CD14-positive monocyte (primary cell): ENCODE results near the gene RELN. TPM values are rescaled to one million over a fixed set of nuclear protein-coding genes. Genes with fewer than 3 reads are reported as not detected.

Source experiments
- DNase-seq, 3 donors: peaks; one replicate each; pipeline ENCODE4 v3.0.0-alpha.2; 2011 to 2022
- H2AFZ ChIP-seq: 2 replicates; pipeline ENCODE4 v1.6.0; 2012; ENCODE audit warnings: mild to moderate bottlenecking, low read depth, low read length, inconsistent platforms; ENCODE audit not compliant: insufficient read depth, poor library complexity, severe bottlenecking
- H3K27ac ChIP-seq, 2 donors: 1 replicate in 1 of 2; 2 replicates in 1 of 2; pipeline ENCODE4 v1.5.1; 2012 to 2013; ENCODE audit warnings: low read length in 2 of 2, control low read depth in 1 of 2, inconsistent platforms in 1 of 2, low read depth in 1 of 2, mild to moderate bottlenecking in 1 of 2
- H3K27me3 ChIP-seq, 2 donors: one replicate each; pipeline versions ENCODE4 v1.6.0 to v1.6.1; 2011 to 2013; ENCODE audit warnings: low read length in 2 of 2; ENCODE audit not compliant: control insufficient read depth in 2 of 2, insufficient read depth in 2 of 2
- H3K36me3 ChIP-seq, 2 donors: replicated peaks in 1 of 2; 1 replicate in 1 of 2; 2 replicates in 1 of 2; pipeline versions ENCODE4 v1.5.1 to v1.6.1; 2012 to 2013; ENCODE audit warnings: low read length in 2 of 2, control low read depth in 1 of 2, inconsistent platforms in 1 of 2, mild to moderate bottlenecking in 1 of 2; ENCODE audit not compliant: insufficient read depth in 2 of 2, control insufficient read depth in 1 of 2
- H3K4me1 ChIP-seq, 2 donors: 1 replicate in 1 of 2; 2 replicates in 1 of 2; pipeline versions ENCODE4 v1.5.1 to v1.6.1; 2012 to 2013; ENCODE audit warnings: low read length in 2 of 2, control low read depth in 1 of 2, inconsistent platforms in 1 of 2, mild to moderate bottlenecking in 1 of 2, moderate library complexity in 1 of 2; ENCODE audit not compliant: insufficient read depth in 2 of 2, control insufficient read depth in 1 of 2
- H3K4me2 ChIP-seq: replicated peaks from 2 replicates; pipeline ENCODE3; 2012; ENCODE audit warnings: low read length, moderate library complexity, mild to moderate bottlenecking; ENCODE audit not compliant: poor library complexity, severe bottlenecking; ENCODE audit errors: extremely low read depth
- H3K4me3 ChIP-seq, 3 experiments: fragments of 200-600 bp in 1 of 3; sonication (generic) in 1 of 3; replicated peaks in 1 of 3; 1 replicate in 2 of 3; 2 replicates in 1 of 3; pipeline ENCODE4 v1.5.1; 2011 to 2013; ENCODE audit warnings: low read length in 3 of 3, mild to moderate bottlenecking in 3 of 3, control low read depth in 2 of 3, low read depth in 2 of 3, inconsistent platforms in 1 of 3, moderate library complexity in 1 of 3
- H3K79me2 ChIP-seq: 2 replicates; pipeline ENCODE4 v1.6.0; 2012; ENCODE audit warnings: mild to moderate bottlenecking, control low read depth, inconsistent platforms, low read length, moderate library complexity; ENCODE audit not compliant: insufficient read depth
- H3K9ac ChIP-seq: 2 replicates; pipeline ENCODE4 v1.6.0; 2017; ENCODE audit warnings: low read length, mild to moderate bottlenecking; ENCODE audit not compliant: insufficient read depth, poor library complexity, severe bottlenecking
- H3K9me3 ChIP-seq, 2 donors: replicated peaks in 1 of 2; 1 replicate in 1 of 2; 2 replicates in 1 of 2; pipeline versions ENCODE4 v1.5.1 to v1.6.1; 2012 to 2013; ENCODE audit warnings: low read length in 2 of 2, control low read depth in 1 of 2; ENCODE audit not compliant: control insufficient read depth in 1 of 2, insufficient read depth in 1 of 2
- H4K20me1 ChIP-seq: 2 replicates; pipeline ENCODE4 v1.6.0; 2012; ENCODE audit warnings: mild to moderate bottlenecking, low read length, control low read depth, moderate library complexity; ENCODE audit not compliant: insufficient read depth
- H3K27ac Mint-ChIP-seq, 7 donors: one replicate each; pipeline ENCODE4 v1.8.0; 2020; ENCODE audit warnings: mild to moderate bottlenecking in 7 of 7, mixed read lengths in 7 of 7, moderate library complexity in 6 of 7, inconsistent platforms in 2 of 7
- H3K27me3 Mint-ChIP-seq, 3 donors: one replicate each; pipeline ENCODE4 v1.8.0; 2021 to 2022; ENCODE audit warnings: low read depth in 3 of 3, mild to moderate bottlenecking in 3 of 3, mixed read lengths in 3 of 3, moderate library complexity in 3 of 3, inconsistent platforms in 1 of 3
- H3K36me3 Mint-ChIP-seq, 2 donors: one replicate each; pipeline ENCODE4 v1.8.0; 2020; ENCODE audit warnings: mixed read lengths in 2 of 2, inconsistent platforms in 1 of 2, mild to moderate bottlenecking in 1 of 2
- H3K4me1 Mint-ChIP-seq: one replicate; pipeline ENCODE4 v1.8.0; 2020; ENCODE audit warnings: mild to moderate bottlenecking, mixed read lengths
- H3K4me3 Mint-ChIP-seq, 2 donors: one replicate each; pipeline ENCODE4 v1.8.0; 2020; ENCODE audit warnings: mild to moderate bottlenecking in 2 of 2, mixed read lengths in 2 of 2, moderate library complexity in 1 of 2
- H3K9me3 Mint-ChIP-seq, 7 donors: one replicate each; pipeline ENCODE4 v1.8.0; 2020 to 2022; ENCODE audit warnings: mixed read lengths in 7 of 7, mild to moderate bottlenecking in 6 of 7, moderate library complexity in 6 of 7, inconsistent platforms in 2 of 7
- CTCF ChIP-seq: fragments of 200-600 bp; IDR thresholded peaks from one replicate; pipeline ENCODE4 v1.8.0; 2022; ENCODE audit warnings: antibody characterized with exemption, mild to moderate bottlenecking
- WGBS: methylation state at CpG from one replicate; pipeline ENCODE4 v1.1.5; 2013; ENCODE audit warnings: missing lambda C conversion rate; ENCODE audit not compliant: insufficient coverage; 5-methylcytosine and 5-hydroxymethylcytosine counted together
- intact Hi-C, 2 donors: fragments of 100-400 bp; cut with micrococcal nuclease; formaldehyde crosslinking; loops; one replicate each; pipeline versions ENCODE4 v1.15.0 to v1.15.1; 2023
- polyA plus RNA-seq, 3 donors: library from polyadenylated mRNA; depleted of rRNA in 1 of 3; unstranded in 2 of 3; stranded (reverse) in 1 of 3; fragments of 300-500 nt in 2 of 3; fragments of >200 nt in 1 of 3; fragmentation: Illumina TruSeq in 2 of 3; gene quantifications; 1 replicate in 2 of 3; 2 replicates in 1 of 3; pipeline ENCODE4 v1.2.3, GENCODE V29; 2012 to 2021

The RELN gene
- polyA plus RNA-seq, 3 donors: not detected

GRCh38 chr7:103794424-103794823 is 195.0 kb downstream of the RELN start:
- WGBS: no CpG with 5 or more reads among the region's 1 CpG
- no peaks in the 10 kb centered on the region for H3K4me1 Mint-ChIP-seq

GRCh38 chr7:103793614-103794013 is 195.8 kb downstream of the RELN start:
- TF ChIP-seq CTCF: no peak
- Histone ChIP-seq H3K4me3 (no peak overlapping the region), H2AFZ (no peak overlapping the region), H3K27ac (no peak overlapping the region), H3K4me2 (no peak overlapping the region), H3K79me2 (no peaks in the 10 kb centered on the region), H3K36me3 (no peaks in the 10 kb centered on the region), H3K4me1 (no peaks in the 10 kb centered on the region), H3K9me3 (no peaks in the 10 kb centered on the region), H3K27me3 (no peaks in the 10 kb centered on the region), H3K9ac (no peak overlapping the region), H4K20me1 (no peaks in the 10 kb centered on the region)
- intact Hi-C loops: no loop called here
- H3K36me3 Mint-ChIP-seq: no peaks in the 10 kb centered on the region
- H3K27ac Mint-ChIP-seq: no peak overlapping the region
- DNase-seq: no peak
- no peaks in the 10 kb centered on the region for H3K27me3 Mint-ChIP-seq
- no peak overlapping the region for H3K4me3 Mint-ChIP-seq
- 88% methylated on average over 5 of the region's 5 CpGs for WGBS
- H3K9me3 Mint-ChIP-seq: peaks cover 0 to 8% (median 2%) of the 10 kb centered on the region in 7 donors
- no peaks in the 10 kb centered on the region for H3K4me1 Mint-ChIP-seq

More at GRCh38 chr7:103794424-103794823, 195.0 kb downstream of the RELN start:
- Histone ChIP-seq H3K4me3 (no peak overlapping the region), H2AFZ (no peak overlapping the region), H3K9ac (no peak overlapping the region), H3K36me3 (no peaks in the 10 kb centered on the region), H3K27me3 (no peaks in the 10 kb centered on the region), H3K4me2 (no peak overlapping the region), H3K9me3 (no peaks in the 10 kb centered on the region), H3K4me1 (no peaks in the 10 kb centered on the region), H3K79me2 (no peaks in the 10 kb centered on the region), H4K20me1 (no peaks in the 10 kb centered on the region), H3K27ac (no peak overlapping the region)
- Mint-ChIP-seq H3K27ac (no peak overlapping the region), H3K27me3 (no peaks in the 10 kb centered on the region), H3K36me3 (no peaks in the 10 kb centered on the region), H3K9me3 (peaks cover 0 to 8% (median 3%) of the 10 kb centered on the region in 7 donors), H3K4me3 (no peak overlapping the region)
- no peak for DNase-seq
- TF ChIP-seq CTCF: no peak
- intact Hi-C loops: no loop called here
